KMS-11 (cell line): ENCODE measurements around the gene MRPL48.

ENCODE experiments used
- H2AFZ ChIP-seq: fragments of 200-600 bp; sonication (generic); 2 replicates; pipeline ENCODE4 v1.6.1; 2016; ENCODE audit warnings: antibody characterized with exemption, mixed run types, low read depth
- H3K27ac ChIP-seq: fragments of 200-600 bp; sonication (generic); 2 replicates; pipeline ENCODE4 v1.6.1; 2016; ENCODE audit warnings: mild to moderate bottlenecking, mixed run types
- H3K27me3 ChIP-seq: fragments of 200-600 bp; sonication (generic); 2 replicates; pipeline ENCODE4 v1.6.1; 2017; ENCODE audit warnings: mild to moderate bottlenecking, low read depth, mixed run types, moderate library complexity; ENCODE audit not compliant: insufficient read depth
- H3K36me3 ChIP-seq: fragments of 200-600 bp; sonication (generic); 2 replicates; pipeline ENCODE4 v1.6.1; 2017; ENCODE audit warnings: mild to moderate bottlenecking, mixed run types; ENCODE audit not compliant: insufficient read depth
- H3K4me1 ChIP-seq: fragments of 200-600 bp; sonication (generic); 2 replicates; pipeline ENCODE4 v1.6.1; 2016; ENCODE audit warnings: mild to moderate bottlenecking, low read depth, mixed run types; ENCODE audit not compliant: poor library complexity, severe bottlenecking
- H3K4me2 ChIP-seq: fragments of 200-600 bp; sonication (generic); 2 replicates; pipeline ENCODE4 v1.7.0; 2016; ENCODE audit warnings: mild to moderate bottlenecking, mixed run types
- H3K4me3 ChIP-seq: fragments of 200-600 bp; sonication (generic); IDR thresholded peaks from 2 replicates; pipeline ENCODE4 v1.6.1; 2017; ENCODE audit warnings: low read depth, low read length, mixed read lengths; ENCODE audit not compliant: insufficient read depth
- H3K79me2 ChIP-seq: fragments of 200-600 bp; sonication (generic); 2 replicates; pipeline ENCODE4 v1.6.1; 2016; ENCODE audit warnings: low read depth, mixed run types; ENCODE audit not compliant: insufficient read depth
- H3K9ac ChIP-seq: fragments of 200-600 bp; sonication (generic); 2 replicates; pipeline ENCODE4 v1.6.1; 2016; ENCODE audit warnings: mild to moderate bottlenecking, mixed run types
- H4K20me1 ChIP-seq: fragments of 200-600 bp; sonication (generic); 2 replicates; pipeline ENCODE4 v1.6.1; 2016; ENCODE audit warnings: mild to moderate bottlenecking, mixed run types; ENCODE audit not compliant: insufficient read depth
- TF ChIP-seq, protein P1 (sequence below): fragments of 200-600 bp; sonication (generic); conservative IDR thresholded peaks from 2 replicates; pipeline ENCODE4 v1.6.1; 2017; ENCODE audit warnings: low read depth, mild to moderate bottlenecking, antibody characterized with exemption, low read length, moderate library complexity, mixed read lengths

MRPL48 gene

DNA sequence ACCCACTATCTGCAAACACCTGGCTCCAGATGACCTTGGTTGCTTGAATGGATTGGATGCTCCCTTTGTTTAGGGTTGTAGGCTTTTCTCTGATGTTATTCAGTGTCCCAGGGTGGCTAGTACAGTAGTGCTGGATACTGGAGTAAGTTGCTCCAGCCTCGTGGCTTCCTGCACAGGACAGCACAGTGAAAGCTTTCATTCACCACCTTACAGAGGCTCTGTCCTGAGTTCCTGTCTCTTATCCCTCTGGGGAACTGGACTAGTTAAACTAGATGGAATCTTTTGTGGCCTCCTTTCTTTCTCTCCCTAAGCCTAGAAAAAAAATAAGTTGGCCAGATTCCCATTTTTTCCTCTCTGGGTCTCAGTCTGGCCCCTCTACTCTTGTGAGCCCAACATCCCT is 42.6 kb downstream of the MRPL48 start:
- H3K9ac ChIP-seq, result no peak overlapping the region
- no peak overlapping the region for H3K4me2 ChIP-seq
- no peaks in the 10 kb centered on the region for H4K20me1 ChIP-seq
- no peaks in the 10 kb centered on the region for H3K79me2 ChIP-seq
- no peak overlapping the region for H3K4me3 ChIP-seq
- no peaks in the 10 kb centered on the region for H3K4me1 ChIP-seq
- no peak overlapping the region for H3K27ac ChIP-seq
- no peaks in the 10 kb centered on the region for H3K27me3 ChIP-seq
- H3K36me3 ChIP-seq, result no peaks in the 10 kb centered on the region
- H2AFZ ChIP-seq, result no peak overlapping the region
- TF ChIP-seq, protein P1, sequence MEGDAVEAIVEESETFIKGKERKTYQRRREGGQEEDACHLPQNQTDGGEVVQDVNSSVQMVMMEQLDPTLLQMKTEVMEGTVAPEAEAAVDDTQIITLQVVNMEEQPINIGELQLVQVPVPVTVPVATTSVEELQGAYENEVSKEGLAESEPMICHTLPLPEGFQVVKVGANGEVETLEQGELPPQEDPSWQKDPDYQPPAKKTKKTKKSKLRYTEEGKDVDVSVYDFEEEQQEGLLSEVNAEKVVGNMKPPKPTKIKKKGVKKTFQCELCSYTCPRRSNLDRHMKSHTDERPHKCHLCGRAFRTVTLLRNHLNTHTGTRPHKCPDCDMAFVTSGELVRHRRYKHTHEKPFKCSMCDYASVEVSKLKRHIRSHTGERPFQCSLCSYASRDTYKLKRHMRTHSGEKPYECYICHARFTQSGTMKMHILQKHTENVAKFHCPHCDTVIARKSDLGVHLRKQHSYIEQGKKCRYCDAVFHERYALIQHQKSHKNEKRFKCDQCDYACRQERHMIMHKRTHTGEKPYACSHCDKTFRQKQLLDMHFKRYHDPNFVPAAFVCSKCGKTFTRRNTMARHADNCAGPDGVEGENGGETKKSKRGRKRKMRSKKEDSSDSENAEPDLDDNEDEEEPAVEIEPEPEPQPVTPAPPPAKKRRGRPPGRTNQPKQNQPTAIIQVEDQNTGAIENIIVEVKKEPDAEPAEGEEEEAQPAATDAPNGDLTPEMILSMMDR, result no peak

DNA sequence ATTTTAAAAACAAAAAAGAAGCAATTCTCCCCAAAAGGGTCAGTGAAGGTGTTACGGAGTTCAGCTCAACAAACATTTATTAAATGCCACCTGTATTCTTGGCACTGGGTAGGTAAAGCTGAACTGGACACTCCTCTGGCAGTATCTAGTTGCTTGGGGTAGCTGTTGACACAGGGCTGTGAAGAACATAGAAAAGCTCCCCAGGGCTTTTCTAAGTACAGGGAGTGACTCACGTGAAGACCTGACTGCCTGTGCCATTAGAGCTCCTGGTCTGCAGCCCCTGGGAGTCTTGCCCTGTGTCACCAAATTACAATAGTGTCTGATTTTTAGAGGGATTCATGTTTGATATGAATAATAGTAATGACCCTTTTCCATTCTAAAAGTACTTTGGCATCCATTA is 45.4 kb downstream of the MRPL48 start:
- Histone ChIP-seq H3K79me2 (no peaks in the 10 kb centered on the region), H3K4me1 (no peaks in the 10 kb centered on the region), H3K27me3 (no peaks in the 10 kb centered on the region), H3K9ac (no peak overlapping the region), H3K36me3 (no peaks in the 10 kb centered on the region), H3K4me3 (no peak overlapping the region), H2AFZ (no peak overlapping the region), H3K27ac (no peak overlapping the region), H3K4me2 (no peak overlapping the region), H4K20me1 (no peaks in the 10 kb centered on the region)
- TF ChIP-seq, protein P1, result no peak

DNA sequence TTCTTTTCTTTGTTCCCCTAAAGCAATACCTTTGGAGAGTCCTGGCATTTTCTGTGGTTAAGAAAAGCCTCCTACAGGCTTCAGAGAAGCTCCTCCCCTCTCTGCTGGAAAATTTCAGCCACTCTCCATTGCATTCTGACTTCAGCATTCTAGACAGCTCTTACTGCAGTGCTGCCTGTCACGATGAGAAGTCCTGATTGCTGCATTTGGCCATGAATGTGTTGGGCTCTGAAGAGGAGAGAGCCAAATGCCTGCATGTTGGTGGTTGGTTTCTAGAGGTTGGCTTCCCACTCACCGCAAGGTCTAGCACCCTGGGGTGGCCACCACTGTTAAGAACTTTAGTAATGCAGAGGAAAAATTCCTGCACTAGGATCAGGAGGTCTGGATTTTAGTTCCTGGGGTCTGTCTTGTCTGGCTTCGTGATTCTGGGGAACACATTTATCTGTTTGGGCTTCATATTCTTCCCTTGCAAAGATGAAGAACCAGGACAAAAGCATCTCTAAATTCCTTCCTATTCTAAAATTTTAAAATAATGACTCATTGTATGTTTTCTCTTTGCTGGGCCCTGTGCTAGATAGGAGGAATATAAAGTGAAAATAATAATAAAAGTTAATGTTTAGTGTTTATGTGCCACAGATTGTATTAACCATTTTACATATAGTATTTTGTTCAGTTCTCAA is 50.9 kb downstream of the MRPL48 start:
- Histone ChIP-seq H3K4me1 (no peaks in the 10 kb centered on the region), H3K9ac (no peak overlapping the region), H3K27me3 (no peaks in the 10 kb centered on the region), H3K4me2 (no peak overlapping the region), H3K36me3 (no peaks in the 10 kb centered on the region), H3K27ac (no peak overlapping the region), H4K20me1 (no peaks in the 10 kb centered on the region), H2AFZ (no peak overlapping the region), H3K79me2 (no peaks in the 10 kb centered on the region), H3K4me3 (no peak overlapping the region)
- TF ChIP-seq, protein P1, result no peak

DNA sequence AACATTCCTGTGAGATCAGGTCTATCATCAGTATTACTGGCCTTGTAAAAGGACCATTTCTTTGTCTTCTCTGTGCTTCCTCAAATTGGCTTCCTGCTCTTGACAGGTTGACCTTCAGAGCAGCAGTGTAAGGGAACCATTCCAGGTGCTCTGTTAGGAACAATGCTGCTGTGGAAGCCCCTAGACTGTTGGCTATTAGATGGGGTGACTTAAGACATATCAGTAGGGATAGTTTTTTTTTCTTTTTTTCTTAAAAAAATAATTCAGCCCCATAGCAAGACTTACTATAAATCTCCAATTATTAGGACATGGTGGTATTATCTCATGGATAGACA is 51.4 kb downstream of the MRPL48 start:
- Histone ChIP-seq H3K4me3 (no peak overlapping the region), H3K9ac (no peak overlapping the region), H3K27me3 (no peaks in the 10 kb centered on the region), H3K27ac (no peak overlapping the region), H3K4me2 (no peak overlapping the region), H2AFZ (no peak overlapping the region), H4K20me1 (no peaks in the 10 kb centered on the region), H3K4me1 (no peaks in the 10 kb centered on the region), H3K79me2 (no peaks in the 10 kb centered on the region), H3K36me3 (no peaks in the 10 kb centered on the region)
- TF ChIP-seq, protein P1, result no peak
